DND-41 (cell line): Measurements from ENCODE around the gene COPS6.
A peak's percentile ranks its signal among the peaks of the same experiment; 100 is the strongest.

Experiments used
- ATAC-seq: fragments of 200-7000 bp; cut with Tn5 transposase; 3 replicates; pipeline ENCODE4 v1.9.1; 2021; ENCODE audit warnings: low read depth; ENCODE audit not compliant: insufficient read depth
- DNase-seq: peaks from one replicate; pipeline ENCODE4 v3.0.0-alpha.2; 2020
- H2AFZ ChIP-seq: 2 replicates; pipeline ENCODE4 v1.6.0; 2012; ENCODE audit warnings: low read depth, low read length
- H3K27ac ChIP-seq: 2 replicates; pipeline ENCODE4 v1.5.1; 2012; ENCODE audit warnings: low read length, inconsistent platforms
- H3K27me3 ChIP-seq: fragments of 200-600 bp; sonication (generic); 2 replicates; pipeline ENCODE4 v1.6.0; 2012; ENCODE audit warnings: low read length, mild to moderate bottlenecking, inconsistent platforms; ENCODE audit not compliant: insufficient read depth, poor library complexity
- H3K36me3 ChIP-seq: 2 replicates; pipeline ENCODE4 v1.5.1; 2012; ENCODE audit warnings: low read length, inconsistent platforms; ENCODE audit not compliant: insufficient read depth
- H3K4me1 ChIP-seq: 2 replicates; pipeline ENCODE4 v1.5.1; 2012; ENCODE audit warnings: mild to moderate bottlenecking, low read length; ENCODE audit not compliant: insufficient read depth
- H3K4me2 ChIP-seq: 2 replicates; pipeline ENCODE4 v1.6.0; 2012; ENCODE audit warnings: mild to moderate bottlenecking, moderate library complexity, low read length, inconsistent platforms; ENCODE audit not compliant: insufficient read depth
- H3K4me3 ChIP-seq, 2 experiments: fragments of 200-600 bp in 1 of 2; shearing (Covaris generic) in 1 of 2; 2 replicates each; pipeline ENCODE4 v1.5.1; 2012 to 2016; ENCODE audit warnings: inconsistent platforms in 2 of 2, low read length in 2 of 2, mild to moderate bottlenecking in 2 of 2, low read depth in 1 of 2, moderate library complexity in 1 of 2
- H3K79me2 ChIP-seq: 2 replicates; pipeline ENCODE4 v1.6.0; 2012; ENCODE audit warnings: low read length, inconsistent platforms; ENCODE audit not compliant: insufficient read depth
- H3K9ac ChIP-seq: 2 replicates; pipeline ENCODE4 v1.6.0; 2012; ENCODE audit warnings: low read depth, mild to moderate bottlenecking, inconsistent platforms, low read length, moderate library complexity
- H3K9me3 ChIP-seq: 2 replicates; pipeline ENCODE4 v1.5.1; 2012; ENCODE audit warnings: low read length, moderate library complexity, mild to moderate bottlenecking, inconsistent platforms; ENCODE audit not compliant: insufficient read depth, severe bottlenecking
- H4K20me1 ChIP-seq: 2 replicates; pipeline ENCODE4 v1.6.0; 2012; ENCODE audit warnings: low read length; ENCODE audit not compliant: insufficient read depth
- CTCF ChIP-seq: IDR thresholded peaks from 2 replicates; pipeline ENCODE4 v1.5.1; 2012; ENCODE audit warnings: borderline replicate concordance, low read length, moderate library complexity, mild to moderate bottlenecking; ENCODE audit not compliant: poor library complexity, severe bottlenecking; ENCODE audit errors: extremely low read depth
- EZH2 ChIP-seq: IDR thresholded peaks from 3 replicates; pipeline ENCODE4 v1.6.1; 2012; ENCODE audit warnings: borderline replicate concordance, low read depth, mild to moderate bottlenecking, moderate library complexity, low read length, inconsistent platforms; ENCODE audit not compliant: severe bottlenecking

COPS6 gene

GRCh38 chr7:100107125-100107737, 18.5 kb downstream of the COPS6 start:
- Histone ChIP-seq H3K4me1 (peaks cover 13% of the 10 kb centered on the region), H3K9ac (no peak overlapping the region), H3K79me2 (peaks cover 11% of the 10 kb centered on the region), H3K27ac (no peak overlapping the region), H3K4me2 (no peak overlapping the region), H4K20me1 (no peaks in the 10 kb centered on the region; the same call in 1 of the 2 replicates), H3K27me3 (no peaks in the 10 kb centered on the region), H2AFZ (no peak overlapping the region), H3K36me3 (peaks cover 83% of the 10 kb centered on the region), H3K9me3 (no peaks in the 10 kb centered on the region), H3K4me3 (no peak overlapping the region)
- ATAC-seq = no peak
- TF ChIP-seq EZH2 = no peak
- no peak for TF ChIP-seq CTCF
- DNase-seq = no peak

GRCh38 chr7:100107890-100108289, 19.1 kb downstream of the COPS6 start:
- peaks cover 89% of the 10 kb centered on the region for H3K36me3 ChIP-seq
- no peak overlapping the region for H3K9ac ChIP-seq
- H4K20me1 ChIP-seq = no peaks in the 10 kb centered on the region; the same call in 1 of the 2 replicates
- no peak overlapping the region for H3K4me3 ChIP-seq
- H3K4me2 ChIP-seq = no peak overlapping the region
- H3K79me2 ChIP-seq = peaks cover 5% of the 10 kb centered on the region; the same call in 1 of the 2 replicates
- H3K9me3 ChIP-seq = no peaks in the 10 kb centered on the region
- H2AFZ ChIP-seq = no peak overlapping the region
- TF ChIP-seq CTCF (no peak), EZH2 (no peak)
- ATAC-seq (0 out of 3 replicates have a peak, but pooled peaks have one; percentile 7), DNase-seq (no peak)
- no peaks in the 10 kb centered on the region for H3K27me3 ChIP-seq
- peaks cover 6% of the 10 kb centered on the region for H3K4me1 ChIP-seq
- no peak overlapping the region for H3K27ac ChIP-seq

DNA sequence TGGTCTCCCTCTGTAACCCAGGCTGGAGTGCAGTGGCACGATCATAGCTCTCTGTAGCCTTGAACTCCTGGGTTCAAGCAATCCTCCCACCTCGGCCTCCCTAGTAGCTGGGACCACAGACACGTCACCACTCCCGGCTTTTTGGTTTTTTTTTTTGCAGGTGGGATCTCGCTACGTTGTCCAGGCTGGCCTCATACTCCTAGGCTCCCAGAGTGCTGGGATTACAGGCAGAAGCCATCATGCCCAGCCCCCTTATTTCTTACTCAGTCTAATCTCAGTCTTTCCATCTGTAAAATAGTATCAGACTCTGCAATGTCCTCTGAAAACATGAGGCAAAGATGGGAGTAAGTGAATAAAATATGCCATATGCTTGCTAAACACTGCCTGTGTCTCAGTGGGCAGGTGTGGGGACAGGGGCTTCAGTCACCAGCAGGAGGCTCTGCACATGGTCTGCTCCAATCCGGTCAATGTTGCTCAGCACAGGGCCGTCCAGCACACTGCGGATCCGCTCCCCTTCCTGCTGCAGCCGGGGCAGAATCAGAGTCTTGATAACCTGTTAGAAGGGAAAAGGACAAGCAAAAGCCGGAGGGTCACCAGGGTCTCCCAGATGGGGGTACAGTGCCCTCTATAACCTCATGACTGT, 20.9 kb downstream of the COPS6 start:
- ATAC-seq = no peak
- Histone ChIP-seq H2AFZ (no peak overlapping the region), H3K36me3 (peaks cover 90% of the 10 kb centered on the region), H3K27ac (no peak overlapping the region), H3K4me2 (no peak overlapping the region), H4K20me1 (no peaks in the 10 kb centered on the region; the same call in 1 of the 2 replicates), H3K4me3 (no peak overlapping the region), H3K9me3 (no peaks in the 10 kb centered on the region), H3K79me2 (no peaks in the 10 kb centered on the region), H3K27me3 (no peaks in the 10 kb centered on the region), H3K9ac (no peak overlapping the region), H3K4me1 (no peaks in the 10 kb centered on the region)
- TF ChIP-seq EZH2 (no peak), CTCF (peak; percentile 32)
- DNase-seq = no peak
